ENCODE data around the gene RTL10.
"Not testable (repeated sequence)": the region's sequence is repeated elsewhere in the genome, so short reads cannot be mapped to it uniquely, and the experiment has no call there.

The RTL10 gene

DNA sequence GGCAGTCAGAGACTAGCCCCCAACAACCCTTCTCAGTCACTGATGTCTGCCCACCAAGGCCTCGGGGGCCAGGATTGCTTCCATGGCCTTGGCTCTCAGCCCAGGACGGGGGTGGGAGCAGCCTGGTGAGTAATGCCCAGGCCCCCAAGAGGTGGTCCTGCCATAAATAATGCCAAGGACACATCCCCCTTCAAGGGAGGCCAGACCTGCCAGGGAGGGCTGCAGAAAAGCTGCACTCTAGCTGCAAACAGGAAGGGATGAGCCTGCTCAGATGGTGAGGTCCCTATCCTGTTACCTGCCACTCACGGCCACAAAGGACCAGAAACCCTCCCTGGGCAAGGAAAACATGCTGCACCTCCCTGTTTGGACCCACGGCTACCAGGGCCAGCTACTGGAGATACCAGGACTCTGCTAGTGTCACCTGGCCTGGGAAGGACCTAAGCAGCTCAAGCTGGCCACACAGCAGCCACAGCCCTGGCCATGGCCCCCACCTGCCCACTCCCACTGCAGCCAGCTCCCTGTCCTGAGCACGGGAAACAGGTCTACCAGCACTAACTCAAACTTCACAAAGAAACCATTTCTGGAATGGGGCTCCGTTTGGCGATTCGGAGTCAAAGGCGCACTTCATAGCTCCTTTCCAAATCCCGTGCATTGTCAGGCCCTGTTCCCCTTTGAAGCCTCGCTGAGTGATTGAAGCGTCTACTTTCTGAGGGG is 12.1 kb downstream of the RTL10 start:
- no peak for DNase-seq

DNA sequence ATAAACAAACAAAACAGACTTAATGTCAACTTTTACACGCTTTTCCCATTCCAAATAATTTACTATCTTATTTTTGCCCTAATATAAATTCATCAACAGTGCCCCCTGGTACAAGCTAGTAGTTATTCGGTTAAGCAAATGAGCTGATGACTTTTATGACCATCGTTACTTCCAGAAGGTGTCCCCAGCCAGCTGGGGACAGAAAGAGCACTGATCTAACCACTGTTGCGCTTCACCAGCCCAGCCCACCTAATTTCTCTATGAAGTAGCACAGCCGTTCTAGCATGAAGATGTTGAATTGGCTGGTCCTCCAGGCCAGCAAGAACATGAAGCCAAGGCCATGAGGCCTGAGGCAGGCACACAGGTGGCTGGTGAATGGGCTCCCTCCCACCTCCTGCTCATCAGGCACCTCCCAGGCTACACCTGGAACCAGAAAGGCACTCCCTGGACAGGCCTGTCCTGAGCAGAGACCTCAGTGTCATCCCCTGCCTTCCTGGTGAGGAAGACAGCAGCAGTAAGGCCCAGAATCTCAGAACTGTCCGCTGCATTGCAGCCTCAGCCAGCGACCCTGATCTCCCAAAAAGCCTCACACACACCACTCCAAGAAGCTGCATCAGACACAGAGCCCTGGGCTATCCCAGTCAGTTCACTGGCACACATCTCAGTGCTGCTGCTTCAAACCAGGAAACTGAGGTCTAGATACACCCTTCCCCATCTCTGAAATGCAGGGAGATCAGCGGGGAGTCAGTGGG is 12.9 kb downstream of the RTL10 start:
- no peak for DNase-seq

DNA sequence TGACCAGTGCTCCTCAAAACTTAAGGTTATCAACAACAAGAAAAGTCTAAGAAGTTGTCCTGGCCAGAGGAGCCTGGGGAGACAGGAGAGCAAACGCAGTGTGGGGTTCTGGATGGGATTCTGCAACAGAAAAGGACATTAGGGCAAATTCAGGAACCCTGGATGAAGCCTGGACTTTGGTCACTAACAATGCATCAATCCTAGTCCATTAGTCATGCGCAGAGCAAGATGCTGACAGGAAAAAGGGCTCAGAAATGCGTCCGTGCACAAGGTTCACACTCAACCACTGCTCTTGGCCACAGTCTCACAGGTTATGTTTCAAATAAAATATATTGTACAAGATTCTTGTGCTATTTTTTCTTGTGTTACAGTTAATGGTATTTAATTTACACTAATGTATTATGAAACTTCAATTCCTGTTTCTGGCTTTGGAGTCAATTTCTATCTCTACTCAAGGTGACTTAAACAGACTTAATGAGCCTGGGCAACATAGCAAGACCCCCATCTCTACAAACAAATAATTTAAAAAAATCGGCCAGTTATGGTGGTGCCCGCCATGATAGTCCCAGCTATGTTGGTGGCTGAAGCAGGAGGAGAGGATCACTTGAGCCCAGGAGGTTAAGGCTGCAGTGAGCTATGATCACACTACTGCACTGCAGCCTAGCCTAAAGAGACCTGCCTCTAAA is 13.6 kb downstream of the RTL10 start:
- no peak for DNase-seq

DNA sequence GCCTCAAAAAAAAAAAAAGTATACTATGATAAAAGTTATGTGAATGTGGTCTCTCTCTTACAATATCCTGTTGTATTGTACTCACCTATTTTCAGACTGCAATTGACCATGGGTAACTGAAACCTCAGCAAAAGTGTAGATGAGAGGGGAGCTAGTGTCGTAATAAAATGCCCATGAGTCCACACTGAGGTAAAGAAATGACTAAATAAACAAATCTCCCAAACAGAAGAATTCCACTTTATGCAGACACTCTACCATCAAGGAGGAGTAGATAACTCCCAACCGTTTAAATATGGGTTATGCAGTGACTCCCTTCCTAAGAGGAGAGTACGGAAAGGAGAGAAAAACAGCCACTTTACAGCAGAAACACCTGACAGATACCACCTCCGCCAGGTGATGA is 14.6 kb downstream of the RTL10 start:
- DNase-seq = no peak

DNA sequence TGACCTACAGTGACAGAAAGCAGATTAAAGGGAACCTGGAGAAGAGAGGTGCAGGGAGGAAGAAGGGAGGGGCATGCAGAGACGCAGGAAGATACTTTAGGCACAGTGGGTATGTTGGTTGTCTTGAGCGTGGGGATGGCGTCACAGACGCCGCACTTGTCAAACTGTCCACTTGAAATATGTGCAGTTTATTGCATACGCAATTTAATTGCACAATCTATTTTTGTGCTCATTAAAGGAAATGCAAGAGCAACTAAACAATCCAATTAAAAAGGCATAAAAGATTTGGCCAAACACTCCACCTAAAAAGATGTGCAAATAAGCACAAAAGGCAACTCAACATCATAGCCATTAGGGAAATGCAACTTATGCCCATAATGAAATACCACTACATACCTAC is 16.8 kb downstream of the RTL10 start:
- no peak for DNase-seq

DNA sequence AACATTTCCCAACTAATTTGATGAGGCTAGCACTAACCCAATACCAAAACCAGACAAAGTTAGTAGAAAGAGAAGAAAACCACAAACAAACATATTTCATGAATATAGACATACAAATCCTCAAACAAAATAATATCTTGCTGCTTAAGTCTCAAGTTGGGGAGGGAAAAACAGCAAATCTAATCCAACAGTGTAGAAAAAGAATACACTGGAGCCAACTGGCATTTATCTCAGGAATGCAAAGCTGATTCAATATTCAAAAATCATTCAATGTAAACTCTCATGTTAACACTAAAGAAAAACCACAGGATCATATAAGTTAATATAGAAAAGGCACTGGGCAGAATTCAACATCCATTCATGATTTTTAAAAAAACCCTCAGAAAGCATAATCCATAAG is 18.2 kb downstream of the RTL10 start:
- DNase-seq = no peak

DNA sequence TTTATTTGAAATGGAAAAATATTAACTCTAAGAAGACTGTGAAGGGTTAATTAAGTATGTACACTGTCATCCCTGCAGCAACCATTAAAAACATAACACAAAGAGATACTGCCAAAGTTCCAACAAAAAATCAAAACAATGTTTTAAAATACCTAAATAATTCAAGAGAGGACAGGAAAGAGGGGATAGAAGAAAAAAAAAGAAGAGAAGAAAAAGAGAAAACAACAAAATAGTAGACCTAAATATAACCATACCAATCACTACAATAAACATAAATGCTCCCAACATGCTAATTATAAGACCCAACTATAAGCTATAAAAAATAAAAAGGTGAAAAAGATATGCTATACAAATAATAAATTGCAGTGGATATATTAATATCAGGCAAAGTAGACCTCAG is 20.1 kb downstream of the RTL10 start:
- DNase-seq = no peak

DNA sequence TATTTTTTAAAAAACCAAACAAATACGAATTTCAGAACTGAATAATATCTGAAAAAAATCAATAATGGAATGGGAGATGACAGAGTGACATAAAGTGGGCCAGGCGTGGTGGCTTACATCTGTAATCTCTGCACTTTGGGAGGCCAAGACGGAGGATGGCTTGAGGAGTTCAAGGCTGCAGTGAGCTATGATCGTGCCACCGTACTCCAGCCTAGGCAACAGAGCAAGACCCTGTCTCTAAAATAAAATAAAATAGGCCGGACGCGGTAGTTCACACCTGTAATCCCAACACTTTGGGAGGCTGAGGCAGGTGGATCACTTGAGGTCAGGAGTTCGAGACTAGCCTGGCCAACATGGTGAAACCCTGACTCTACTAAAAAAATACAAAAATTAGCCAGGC is 21.3 kb downstream of the RTL10 start:
- not testable (repeated sequence) for DNase-seq

DNA sequence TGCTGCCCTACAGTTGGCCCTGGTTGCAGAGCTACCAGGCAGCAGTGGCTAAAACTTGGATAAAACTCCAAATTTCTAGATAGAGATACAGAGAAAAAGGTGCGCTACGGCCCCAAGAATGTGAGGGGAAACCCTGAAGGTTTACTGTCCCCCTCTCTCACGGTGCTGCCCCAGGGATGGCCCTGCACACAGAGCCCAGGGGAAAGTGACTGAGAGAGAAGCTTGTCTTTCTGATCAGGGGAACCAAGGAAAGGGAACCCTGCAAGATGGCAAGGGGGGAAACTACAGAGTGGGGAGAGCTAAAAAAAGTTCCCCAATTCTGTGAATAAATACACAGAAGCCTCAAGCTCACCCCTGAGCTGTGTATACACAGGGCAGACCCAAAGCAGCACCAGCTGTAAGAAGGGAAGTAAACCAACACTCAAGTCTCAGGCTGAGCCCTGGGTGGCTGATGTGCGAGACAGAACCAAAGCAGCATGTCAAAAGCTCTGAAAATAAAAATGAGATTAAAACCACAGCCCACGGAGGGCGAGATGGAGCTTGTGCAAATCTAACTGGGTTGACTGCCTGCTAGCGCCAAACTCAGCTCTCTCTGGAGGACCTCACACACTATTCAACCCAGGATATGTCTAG is 22.1 kb downstream of the RTL10 start:
- no peak for DNase-seq

DNA sequence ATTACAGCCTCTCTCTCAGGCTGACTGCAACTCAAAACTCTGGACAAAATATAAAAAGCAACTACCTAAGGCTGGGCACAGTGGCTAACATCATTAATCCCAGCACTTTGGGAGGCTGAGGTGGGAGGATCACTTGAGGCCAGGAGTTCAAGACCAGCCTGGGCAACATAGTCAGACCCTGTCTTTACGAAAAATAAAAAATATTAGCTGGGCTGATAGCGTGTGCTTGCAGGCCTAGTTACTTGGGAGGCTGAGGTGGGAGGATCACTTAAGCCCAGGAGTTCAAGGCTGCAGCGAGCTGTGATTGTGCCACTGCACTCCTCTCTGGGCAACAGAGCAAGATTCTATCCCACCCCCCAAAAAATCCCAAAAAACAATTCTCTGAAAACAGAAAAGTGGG is 22.7 kb downstream of the RTL10 start:
- DNase-seq = not testable (repeated sequence)

DNA sequence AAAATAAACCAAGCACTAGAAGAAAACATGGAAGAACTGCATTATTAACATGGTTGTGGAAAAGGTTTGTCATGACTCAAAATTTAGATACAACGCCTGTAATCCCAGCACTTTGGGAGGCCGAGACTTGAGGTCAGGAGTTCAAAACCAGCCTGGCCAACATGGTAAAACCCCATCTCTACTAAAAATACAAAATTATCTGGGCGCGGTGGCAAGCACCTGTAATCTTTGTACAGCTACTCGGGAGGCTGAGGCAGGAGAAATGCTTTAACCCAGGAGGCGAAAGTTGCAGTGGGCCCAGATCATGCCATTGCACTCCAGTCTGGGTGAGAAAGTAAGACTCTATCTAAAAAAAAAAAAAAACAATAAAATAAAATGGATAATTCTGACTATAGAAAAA is 23.7 kb downstream of the RTL10 start:
- DNase-seq = no peak

DNA sequence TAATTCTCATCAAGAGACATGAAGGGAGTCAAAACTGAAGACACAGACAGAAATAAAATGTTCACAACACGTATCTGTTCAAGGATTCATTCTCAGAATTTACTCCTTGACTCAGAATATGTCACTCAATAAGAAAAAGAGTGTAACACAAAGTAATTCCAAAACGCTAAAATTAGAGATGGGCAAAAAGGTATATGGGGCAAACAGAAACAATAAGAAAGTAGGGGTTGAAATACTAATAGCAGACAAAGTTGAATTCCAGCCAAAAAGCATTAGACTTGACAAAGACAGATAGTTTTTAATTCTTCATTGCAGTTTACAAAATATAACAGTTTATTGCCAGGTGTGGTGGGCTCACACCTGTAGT is 26.7 kb downstream of the RTL10 start:
- DNase-seq = no peak

DNA sequence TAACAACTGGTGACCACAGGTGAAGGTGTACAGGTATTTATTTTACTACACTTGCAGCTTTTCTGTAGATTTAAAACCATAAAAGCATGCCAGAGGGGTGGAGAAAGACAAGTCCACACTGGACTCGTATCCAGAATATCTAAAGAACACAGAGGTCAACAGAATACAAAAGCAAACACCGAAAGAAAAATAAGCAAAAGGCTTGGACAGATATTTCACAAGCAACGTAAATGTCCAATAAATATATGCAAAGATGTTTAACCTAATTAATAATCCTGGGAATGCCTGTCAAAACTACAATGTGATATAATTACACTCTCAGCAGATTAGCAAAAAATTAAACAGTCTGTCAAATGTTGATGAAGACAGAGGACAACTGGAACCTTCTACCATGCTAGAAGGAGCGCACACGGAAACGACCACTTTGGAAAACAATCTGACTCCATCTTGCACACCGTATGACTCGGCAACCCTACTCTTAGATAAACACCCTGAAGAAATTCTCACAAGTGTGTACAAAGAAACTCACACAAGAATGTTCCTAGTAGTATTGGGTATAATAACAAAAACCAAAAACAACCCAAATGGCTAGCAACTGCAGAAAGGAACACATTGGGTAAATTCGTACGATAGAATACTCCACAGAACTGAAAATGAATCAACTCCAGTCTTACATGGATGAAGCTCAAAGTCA is 27.2 kb downstream of the RTL10 start:
- no peak for DNase-seq

DNA sequence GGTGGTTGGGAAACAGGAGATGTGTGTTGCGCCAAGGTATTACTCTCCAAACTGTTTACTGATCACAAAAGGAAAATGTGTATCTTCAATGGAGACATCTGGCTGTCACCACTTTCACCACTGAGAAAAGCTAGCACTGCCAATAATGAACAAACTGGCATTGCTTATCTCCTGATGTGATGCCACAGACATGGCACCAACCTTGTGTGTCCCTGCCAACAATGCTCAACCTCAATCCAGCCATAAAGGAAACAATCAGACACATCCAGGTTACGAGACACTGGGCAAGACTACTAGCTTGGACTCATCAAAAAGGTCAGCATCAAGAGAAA is 28.1 kb downstream of the RTL10 start:
- no peak for DNase-seq

DNA sequence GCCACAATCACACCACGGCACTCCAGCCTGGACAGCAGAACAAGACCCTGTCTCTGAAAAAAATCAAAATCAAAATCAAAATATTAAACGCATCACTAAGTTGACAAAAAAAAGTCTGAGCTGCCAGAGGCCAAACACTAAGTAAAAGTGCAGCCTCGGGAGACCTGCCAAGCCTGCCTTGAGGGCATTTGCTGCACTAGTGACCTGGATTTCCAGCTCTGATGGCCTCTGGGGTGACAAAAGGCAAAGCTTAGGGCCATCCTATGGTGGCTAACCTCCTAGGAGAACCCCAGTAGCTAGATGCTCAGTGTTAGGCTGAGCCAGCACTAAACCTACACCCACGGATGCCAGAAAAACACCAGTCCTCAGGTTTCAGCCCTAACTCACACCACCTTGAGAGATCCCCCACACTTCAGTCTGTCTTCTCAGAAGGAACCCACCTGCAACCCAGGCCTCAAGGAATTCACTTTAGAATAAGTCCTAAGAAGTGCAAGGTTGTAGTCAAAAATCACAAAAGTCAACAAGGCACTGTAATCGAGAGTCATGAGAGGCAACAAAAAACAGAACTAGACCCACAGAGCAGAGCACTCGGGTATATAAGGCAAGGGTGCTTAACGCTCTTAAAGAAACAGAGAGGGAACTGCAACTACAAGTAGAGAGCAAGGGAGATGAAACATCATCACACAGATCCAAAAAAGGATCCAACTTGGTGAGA is 28.6 kb downstream of the RTL10 start:
- DNase-seq = no peak

DNA sequence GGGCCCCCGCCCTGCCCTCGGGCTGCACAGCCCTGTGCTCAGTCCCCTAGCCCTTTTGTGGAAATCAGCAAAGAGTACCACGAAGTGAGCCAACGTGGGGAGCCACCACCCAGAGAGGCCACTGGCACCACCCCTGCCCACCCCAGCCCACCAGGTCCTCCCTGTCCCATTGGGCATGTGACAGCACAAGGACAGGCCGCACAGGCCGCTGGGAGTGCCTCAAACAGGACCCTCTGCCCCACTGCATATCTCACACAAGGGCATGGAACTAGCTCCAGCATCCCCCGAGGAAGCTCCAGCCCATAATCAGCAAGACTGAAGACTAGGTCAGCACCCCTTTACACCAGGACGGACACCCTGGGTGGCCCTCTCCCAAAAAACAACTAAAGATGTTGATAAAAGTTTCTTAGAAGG is 29.7 kb downstream of the RTL10 start:
- no peak for DNase-seq

DNA sequence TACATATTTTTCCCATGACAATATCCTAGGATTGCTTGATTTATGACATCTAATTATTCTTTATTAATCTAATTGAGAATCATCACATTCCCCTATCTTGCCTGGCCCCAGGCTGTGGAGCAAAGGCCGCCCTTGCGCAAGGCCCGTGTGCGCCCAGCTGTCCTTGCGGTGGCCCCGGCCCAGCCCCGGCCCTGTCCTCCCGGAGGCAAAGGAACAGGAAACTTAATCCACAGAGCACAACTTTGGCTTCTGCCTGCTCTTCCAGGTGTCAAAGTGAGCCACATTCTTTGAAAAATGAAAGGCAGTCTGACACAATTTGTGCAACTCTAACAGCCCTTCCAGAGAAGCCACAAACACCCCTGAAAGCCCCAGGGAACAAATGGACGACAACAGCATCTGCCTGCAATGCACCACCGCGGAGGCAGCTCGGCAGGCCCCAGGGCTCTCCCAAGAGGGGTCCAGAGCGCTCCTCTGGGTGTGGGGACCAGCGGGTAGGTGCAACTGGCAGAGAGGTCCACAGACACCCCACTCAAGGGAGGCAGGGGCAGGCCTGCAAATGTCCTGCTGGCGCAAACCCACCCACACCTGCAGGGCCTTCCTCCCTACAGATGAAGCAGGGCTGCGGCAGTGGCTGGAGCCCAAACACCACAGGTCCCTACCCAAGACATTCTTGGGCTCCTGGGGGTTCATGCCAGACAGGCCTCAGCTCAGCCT is 30.3 kb downstream of the RTL10 start:
- no peak for DNase-seq

DNA sequence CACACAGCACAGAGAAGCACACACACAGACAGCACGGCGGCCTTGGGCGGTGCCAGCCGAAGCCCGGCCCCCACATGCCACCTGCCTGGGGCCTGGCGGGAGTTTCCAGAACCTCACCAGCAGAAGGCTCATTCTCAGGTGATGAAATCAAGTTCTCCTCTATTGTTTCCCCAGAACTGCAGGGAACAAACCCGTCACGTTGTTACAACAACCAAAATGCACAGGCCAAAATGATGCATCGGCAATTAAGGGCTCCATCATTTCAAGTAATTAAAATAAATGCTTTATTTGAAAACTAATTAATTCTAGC is 30.8 kb downstream of the RTL10 start:
- DNase-seq = no peak

DNA sequence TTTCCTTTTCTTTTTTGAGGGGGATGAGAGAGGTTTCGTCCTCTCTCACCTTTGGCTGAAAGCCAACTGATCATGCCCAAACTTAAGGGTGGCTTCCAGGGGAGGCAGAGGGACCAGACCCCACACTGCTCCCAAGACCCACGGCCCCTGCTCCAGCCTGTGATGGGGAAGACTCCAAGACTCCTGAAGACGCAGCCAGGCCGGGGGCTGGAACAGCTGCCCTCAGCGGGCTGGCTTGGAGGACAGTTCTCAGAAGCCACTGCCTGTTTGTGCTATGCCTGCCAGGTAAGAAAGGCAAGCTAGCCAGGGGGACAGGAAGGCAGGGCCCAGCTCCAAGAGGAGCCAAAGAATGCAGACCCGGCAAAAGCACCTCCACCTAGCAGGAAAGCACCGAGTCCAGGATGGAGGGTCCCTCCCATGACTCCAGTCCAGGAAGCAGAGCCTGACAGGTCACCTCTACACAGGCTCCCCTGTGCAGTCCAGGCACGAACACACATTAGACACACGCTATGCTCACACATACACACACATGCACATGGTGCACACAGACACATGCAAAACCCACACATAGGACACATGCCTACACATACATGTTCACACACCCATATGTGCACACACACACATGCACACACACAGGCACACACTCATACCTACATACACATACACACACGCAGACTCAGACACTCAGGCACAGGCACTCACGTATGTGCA is 31.3 kb downstream of the RTL10 start:
- DNase-seq = no peak

DNA sequence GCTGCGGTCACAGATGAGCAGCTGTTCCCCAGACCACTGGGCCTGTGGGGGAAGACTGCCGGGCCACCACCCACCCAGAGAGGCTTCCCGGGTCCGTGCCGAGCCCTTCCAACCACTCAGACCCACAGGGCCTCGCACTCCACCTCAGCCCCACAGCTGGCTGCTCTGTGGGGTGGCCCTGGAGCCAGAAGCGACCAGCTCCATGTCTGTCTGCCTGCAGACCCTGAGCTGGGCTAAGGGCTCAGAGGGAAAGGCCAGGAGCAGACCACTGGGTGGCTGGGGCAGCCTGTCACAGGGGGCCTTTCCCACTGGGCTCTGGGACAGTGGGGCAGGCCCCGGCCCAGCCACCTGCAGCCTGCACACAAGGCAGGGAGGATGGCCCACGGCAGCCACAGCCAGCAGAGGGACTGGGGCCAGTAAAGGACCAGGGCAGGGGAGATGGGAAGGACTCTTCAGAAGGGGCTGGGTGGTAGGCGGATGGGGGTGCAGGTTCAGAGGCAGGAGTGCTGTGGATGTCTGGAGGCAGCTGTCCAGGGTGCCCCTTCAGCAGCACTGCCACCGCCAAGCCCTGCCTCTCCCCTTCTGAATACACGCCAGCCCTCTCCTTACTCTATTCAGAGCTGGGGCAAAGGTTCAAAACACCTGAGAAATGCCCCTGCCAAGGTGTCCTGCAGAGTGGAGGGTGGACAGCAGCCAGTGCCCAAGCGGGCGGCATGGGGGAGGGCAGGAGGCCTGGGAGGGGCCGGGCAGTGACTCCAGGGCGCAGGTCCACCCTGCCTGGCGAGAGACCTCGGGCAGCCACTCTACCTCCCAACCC is 32.2 kb downstream of the RTL10 start:
- no peak for DNase-seq

Measured in SIG-M5 (cell line).